HepG2 (cell line): ENCODE data around the gene PHKB. TPM values are rescaled to one million over a fixed set of nuclear protein-coding genes. Genes with fewer than 3 reads are reported as not detected.

Experiments
- ATM ChIP-seq: fragments of 450-650 bp; IDR thresholded peaks from 2 replicates; pipeline ENCODE4 v1.7.1; 2017; ENCODE audit warnings: mild to moderate bottlenecking, borderline replicate concordance
- CHD4 ChIP-seq: fragments of 200-600 bp; sonication (generic); IDR thresholded peaks from 2 replicates; pipeline ENCODE4 v1.7.0; 2017; ENCODE audit warnings: mild to moderate bottlenecking, low read length, borderline replicate concordance
- CREM ChIP-seq, 2 experiments: sonication (generic) in 1 of 2; formaldehyde crosslinking in 1 of 2; IDR thresholded peaks; 2 replicates each; pipeline versions ENCODE4 v1.4.0 to v1.6.1; 2016 to 2020; ENCODE audit warnings: antibody characterized with exemption in 1 of 2, mild to moderate bottlenecking in 1 of 2, missing genetic modification reagents in 1 of 2
- EHMT2 ChIP-seq: fragments of 200-600 bp; sonication (generic); IDR thresholded peaks from 2 replicates; pipeline ENCODE4 v1.7.0; 2017; ENCODE audit warnings: antibody characterized with exemption, low read depth, low read length, borderline replicate concordance
- GATAD2A ChIP-seq: IDR thresholded peaks from 2 replicates; pipeline ENCODE4 v1.6.1; 2016
- HOXD1 ChIP-seq: sonication (generic); formaldehyde crosslinking; IDR thresholded peaks from 2 replicates; pipeline ENCODE4 v1.5.0; 2020; ENCODE audit warnings: missing genetic modification reagents
- NFKBIZ ChIP-seq: IDR thresholded peaks from 2 replicates; pipeline ENCODE4 v1.6.1; 2018; ENCODE audit warnings: missing genetic modification reagents, missing compliant biosample characterization
- NFYB ChIP-seq: sonication (generic); formaldehyde crosslinking; IDR thresholded peaks from 2 replicates; pipeline ENCODE4 v1.4.0; 2020; ENCODE audit warnings: missing genetic modification reagents
- PHF20 ChIP-seq: sonication (generic); formaldehyde crosslinking; IDR thresholded peaks from 2 replicates; pipeline ENCODE4 v1.5.0; 2020; ENCODE audit warnings: mild to moderate bottlenecking, missing genetic modification reagents
- SAFB2 ChIP-seq: sonication (generic); formaldehyde crosslinking; IDR thresholded peaks from 2 replicates; pipeline ENCODE4 v1.5.1; 2020; ENCODE audit warnings: missing genetic modification reagents, low read depth, mild to moderate bottlenecking, borderline replicate concordance
- SSRP1 ChIP-seq: IDR thresholded peaks from 2 replicates; pipeline ENCODE4 v1.6.1; 2016; ENCODE audit warnings: control low read depth
- SUZ12 ChIP-seq: fragments of 150-350 bp; IDR thresholded peaks from 2 replicates; pipeline ENCODE4 v1.6.1; 2014; ENCODE audit warnings: low read depth, low read length
- ZMAT3 ChIP-seq: sonication (generic); formaldehyde crosslinking; conservative IDR thresholded peaks from 2 replicates; pipeline ENCODE4 v1.7.0; 2021; ENCODE audit warnings: missing genetic modification reagents
- ZNF30 ChIP-seq: sonication (generic); formaldehyde crosslinking; IDR thresholded peaks from 2 replicates; pipeline ENCODE4 v1.5.0; 2020; ENCODE audit warnings: mild to moderate bottlenecking, missing genetic modification reagents
- ZNF510 ChIP-seq: sonication (generic); formaldehyde crosslinking; IDR thresholded peaks from 2 replicates; pipeline ENCODE4 v1.4.0; 2020; ENCODE audit warnings: low read depth, mild to moderate bottlenecking, missing genetic modification reagents
- ZNF615 ChIP-seq: sonication (generic); formaldehyde crosslinking; IDR thresholded peaks from 2 replicates; pipeline ENCODE4 v1.5.0; 2020; ENCODE audit warnings: mild to moderate bottlenecking, missing genetic modification reagents, borderline replicate concordance
- ZNF749 ChIP-seq: sonication (generic); formaldehyde crosslinking; IDR thresholded peaks from 2 replicates; pipeline ENCODE4 v1.8.0; 2022; ENCODE audit warnings: mild to moderate bottlenecking, missing genetic modification reagents, moderate library complexity, borderline replicate concordance
- ZSCAN25 ChIP-seq: sonication (generic); formaldehyde crosslinking; IDR thresholded peaks from 2 replicates; pipeline ENCODE4 v1.8.0; 2022; ENCODE audit warnings: mild to moderate bottlenecking, missing genetic modification reagents
- polyA plus RNA-seq, 8 experiments: library from polyadenylated mRNA; depleted of rRNA in 3 of 8; stranded (reverse) in 7 of 8; unstranded in 1 of 8; fragments of >200 nt; fragmentation: Illumina TruSeq in 4 of 8; extraction: Trizol in 4 of 8; gene quantifications; 2 replicates each; pipeline versions ENCODE4 v1.2.1 to v1.2.3, GENCODE V29; 2011 to 2016; ENCODE audit warnings: low read depth in 4 of 8, missing spikeins in 1 of 8, mixed read lengths in 1 of 8; ENCODE audit not compliant: insufficient read depth in 1 of 8
- total RNA-seq, 5 experiments: library from RNA; depleted of rRNA; stranded (reverse); fragments of >200 nt; fragmentation: Illumina TruSeq; extraction: Trizol; gene quantifications; 2 replicates each; pipeline ENCODE4 v1.2.3, GENCODE V29; 2016; ENCODE audit warnings: low read depth in 1 of 5
- TF ChIP-seq, protein P1 (sequence below): IDR thresholded peaks from 2 replicates; pipeline ENCODE4 v1.6.1; 2016; ENCODE audit warnings: low read depth, control low read depth
- TF ChIP-seq, protein P2 (sequence below): sonication (generic); formaldehyde crosslinking; IDR thresholded peaks from 2 replicates; pipeline ENCODE4 v1.4.0; 2020; ENCODE audit warnings: mild to moderate bottlenecking, missing genetic modification reagents
- TF ChIP-seq, protein P3 (sequence below): sonication (generic); formaldehyde crosslinking; IDR thresholded peaks from 2 replicates; pipeline ENCODE4 v1.4.0; 2020; ENCODE audit warnings: missing genetic modification reagents
- TF ChIP-seq, protein P4 (sequence below): sonication (generic); formaldehyde crosslinking; conservative IDR thresholded peaks from 2 replicates; pipeline ENCODE4 v1.4.0; 2020; ENCODE audit warnings: missing genetic modification reagents

The PHKB gene
- total and polyA plus RNA-seq, 2 of the 13 experiments (the other 11 are each of a cell fraction or from before 2014, with no cell fraction given) = 66.0 to 80.8 TPM

DNA sequence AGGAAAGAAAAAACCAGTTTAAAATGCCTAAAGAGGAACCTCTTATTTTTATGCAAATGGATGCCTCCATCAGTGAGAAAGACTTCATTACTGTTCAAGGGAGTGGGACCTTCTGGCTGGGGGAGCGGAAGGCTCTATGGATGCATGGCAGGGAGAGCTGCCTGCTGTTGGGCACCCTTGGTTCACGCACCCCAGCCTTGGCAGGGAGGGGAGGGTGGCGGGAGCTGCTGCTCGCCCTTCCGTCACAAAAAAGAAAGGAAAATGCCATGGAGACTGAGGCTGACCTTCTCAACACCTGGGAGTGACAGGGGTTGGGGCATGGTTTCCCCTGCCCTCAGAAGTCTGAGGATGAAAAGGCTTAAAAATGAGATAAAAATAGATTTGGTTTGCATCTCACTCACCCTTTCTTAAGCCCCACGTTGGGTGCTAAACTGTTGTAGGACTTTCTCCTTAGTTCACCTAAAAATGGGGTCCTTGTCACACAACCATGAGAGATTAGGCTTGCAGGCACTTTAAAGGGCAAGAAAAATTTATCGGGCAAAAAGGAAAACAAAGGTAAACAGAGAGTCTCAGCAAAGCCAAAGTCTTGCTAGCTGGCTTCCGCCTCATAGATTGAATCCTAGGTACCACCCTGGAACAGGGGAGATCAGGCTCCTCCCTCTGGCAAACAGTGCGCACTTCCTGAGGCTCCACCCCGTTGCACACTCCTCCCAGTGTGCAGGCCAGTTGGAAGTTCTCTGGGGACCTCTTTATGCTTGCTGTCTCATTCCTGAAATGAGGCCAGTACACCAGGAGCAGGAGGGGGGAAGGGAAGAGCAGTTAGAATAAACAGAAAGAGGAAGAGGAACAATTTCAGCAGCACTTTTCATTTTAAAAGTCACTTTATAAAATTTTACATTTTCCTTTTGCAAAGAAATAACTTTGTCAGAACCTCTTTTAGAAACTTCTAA is 31.6 kb downstream of the PHKB start (continued):
- TF ChIP-seq, protein P1, sequence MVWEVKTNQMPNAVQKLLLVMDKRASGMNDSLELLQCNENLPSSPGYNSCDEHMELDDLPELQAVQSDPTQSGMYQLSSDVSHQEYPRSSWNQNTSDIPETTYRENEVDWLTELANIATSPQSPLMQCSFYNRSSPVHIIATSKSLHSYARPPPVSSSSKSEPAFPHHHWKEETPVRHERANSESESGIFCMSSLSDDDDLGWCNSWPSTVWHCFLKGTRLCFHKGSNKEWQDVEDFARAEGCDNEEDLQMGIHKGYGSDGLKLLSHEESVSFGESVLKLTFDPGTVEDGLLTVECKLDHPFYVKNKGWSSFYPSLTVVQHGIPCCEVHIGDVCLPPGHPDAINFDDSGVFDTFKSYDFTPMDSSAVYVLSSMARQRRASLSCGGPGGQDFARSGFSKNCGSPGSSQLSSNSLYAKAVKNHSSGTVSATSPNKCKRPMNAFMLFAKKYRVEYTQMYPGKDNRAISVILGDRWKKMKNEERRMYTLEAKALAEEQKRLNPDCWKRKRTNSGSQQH = 0 out of 2 replicates have a peak, but pooled peaks have one; percentile 71
- peak; percentile 31; the same call in 1 of the 2 replicates for TF ChIP-seq NFYB (CRISPR knock-in tag)
- 0 out of 2 replicates have a peak, but pooled peaks have one; percentile 25 for TF ChIP-seq CREM (IDR thresholded peaks at IDR 0.05)
- no peak for TF ChIP-seq CREM (CRISPR knock-in tag; IDR thresholded peaks at IDR 0.05)
- 0 out of 2 replicates have a peak, but pooled peaks have one; percentile 23 for TF ChIP-seq ZSCAN25 (CRISPR knock-in tag)
- peak; percentile 32; the same call in 1 of the 2 replicates for TF ChIP-seq NFKBIZ (CRISPR knock-in tag)
- TF ChIP-seq CHD4 = no peak
- 0 out of 2 replicates have a peak, but pooled peaks have one; percentile 58 for TF ChIP-seq ZMAT3
- peak; percentile 78; the same call in 1 of the 2 replicates for TF ChIP-seq SSRP1 (CRISPR knock-in tag)
- 0 out of 2 replicates have a peak, but pooled peaks have one; percentile 10 for TF ChIP-seq EHMT2
- no peak for TF ChIP-seq ZNF615
- peak; percentile 70 for TF ChIP-seq GATAD2A (CRISPR knock-in tag)
- TF ChIP-seq, protein P2, sequence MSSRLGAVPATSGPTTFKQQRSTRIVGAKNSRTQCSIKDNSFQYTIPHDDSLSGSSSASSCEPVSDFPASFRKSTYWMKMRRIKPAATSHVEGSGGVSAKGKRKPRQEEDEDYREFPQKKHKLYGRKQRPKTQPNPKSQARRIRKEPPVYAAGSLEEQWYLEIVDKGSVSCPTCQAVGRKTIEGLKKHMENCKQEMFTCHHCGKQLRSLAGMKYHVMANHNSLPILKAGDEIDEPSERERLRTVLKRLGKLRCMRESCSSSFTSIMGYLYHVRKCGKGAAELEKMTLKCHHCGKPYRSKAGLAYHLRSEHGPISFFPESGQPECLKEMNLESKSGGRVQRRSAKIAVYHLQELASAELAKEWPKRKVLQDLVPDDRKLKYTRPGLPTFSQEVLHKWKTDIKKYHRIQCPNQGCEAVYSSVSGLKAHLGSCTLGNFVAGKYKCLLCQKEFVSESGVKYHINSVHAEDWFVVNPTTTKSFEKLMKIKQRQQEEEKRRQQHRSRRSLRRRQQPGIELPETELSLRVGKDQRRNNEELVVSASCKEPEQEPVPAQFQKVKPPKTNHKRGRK (CRISPR knock-in tag) = no peak
- TF ChIP-seq ATM = no peak
- TF ChIP-seq ZNF749 (CRISPR knock-in tag) = no peak
- no peak for TF ChIP-seq SAFB2 (CRISPR knock-in tag)
- 0 out of 2 replicates have a peak, but pooled peaks have one; percentile 9 for TF ChIP-seq HOXD1 (CRISPR knock-in tag)
- TF ChIP-seq ZNF510 = peak; percentile 75; the same call in 1 of the 2 replicates
- TF ChIP-seq SUZ12 = no peak
- TF ChIP-seq, protein P3, sequence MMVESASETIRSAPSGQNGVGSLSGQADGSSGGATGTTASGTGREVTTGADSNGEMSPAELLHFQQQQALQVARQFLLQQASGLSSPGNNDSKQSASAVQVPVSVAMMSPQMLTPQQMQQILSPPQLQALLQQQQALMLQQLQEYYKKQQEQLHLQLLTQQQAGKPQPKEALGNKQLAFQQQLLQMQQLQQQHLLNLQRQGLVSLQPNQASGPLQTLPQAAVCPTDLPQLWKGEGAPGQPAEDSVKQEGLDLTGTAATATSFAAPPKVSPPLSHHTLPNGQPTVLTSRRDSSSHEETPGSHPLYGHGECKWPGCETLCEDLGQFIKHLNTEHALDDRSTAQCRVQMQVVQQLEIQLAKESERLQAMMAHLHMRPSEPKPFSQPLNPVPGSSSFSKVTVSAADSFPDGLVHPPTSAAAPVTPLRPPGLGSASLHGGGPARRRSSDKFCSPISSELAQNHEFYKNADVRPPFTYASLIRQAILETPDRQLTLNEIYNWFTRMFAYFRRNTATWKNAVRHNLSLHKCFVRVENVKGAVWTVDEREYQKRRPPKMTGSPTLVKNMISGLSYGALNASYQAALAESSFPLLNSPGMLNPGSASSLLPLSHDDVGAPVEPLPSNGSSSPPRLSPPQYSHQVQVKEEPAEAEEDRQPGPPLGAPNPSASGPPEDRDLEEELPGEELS (CRISPR knock-in tag) = peak; percentile 73
- TF ChIP-seq PHF20 (CRISPR knock-in tag) = no peak
- TF ChIP-seq ZNF30 (CRISPR knock-in tag) = no peak
- TF ChIP-seq, protein P4, sequence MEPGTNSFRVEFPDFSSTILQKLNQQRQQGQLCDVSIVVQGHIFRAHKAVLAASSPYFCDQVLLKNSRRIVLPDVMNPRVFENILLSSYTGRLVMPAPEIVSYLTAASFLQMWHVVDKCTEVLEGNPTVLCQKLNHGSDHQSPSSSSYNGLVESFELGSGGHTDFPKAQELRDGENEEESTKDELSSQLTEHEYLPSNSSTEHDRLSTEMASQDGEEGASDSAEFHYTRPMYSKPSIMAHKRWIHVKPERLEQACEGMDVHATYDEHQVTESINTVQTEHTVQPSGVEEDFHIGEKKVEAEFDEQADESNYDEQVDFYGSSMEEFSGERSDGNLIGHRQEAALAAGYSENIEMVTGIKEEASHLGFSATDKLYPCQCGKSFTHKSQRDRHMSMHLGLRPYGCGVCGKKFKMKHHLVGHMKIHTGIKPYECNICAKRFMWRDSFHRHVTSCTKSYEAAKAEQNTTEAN (CRISPR knock-in tag) = peak; percentile 94
